GM12878 (cell line): Measurements from ENCODE around the gene EDEM2. TPM values are rescaled to one million over a fixed set of nuclear protein-coding genes. Genes with fewer than 3 reads are reported as not detected.

Experiments used
- ATAC-seq: fragments of 200-7000 bp; cut with Tn5 transposase; 3 replicates; pipeline ENCODE4 v1.9.1; 2020; ENCODE audit warnings: mild to moderate bottlenecking, moderate library complexity
- BruUV-seq: library from RNA; stranded (reverse); fragments of 400-500 nt; replicated peaks from 2 replicates; lab custom pipeline; 2021; lab: Mats Ljungman, UMichigan
- CTCF ChIA-PET: fragments of 300-600 bp; sonication (Branson Sonifier 250); formaldehyde crosslinking; extraction: SDS; loops from one replicate; lab custom pipeline; 2021; ENCODE audit warnings: inconsistent platforms; lab: Yijun Ruan, JAX
- POLR2A ChIA-PET: fragments of 350-600 bp; formaldehyde crosslinking; extraction: SDS; loops from one replicate; lab custom pipeline; 2021; ENCODE audit warnings: inconsistent platforms; lab: Charles Lee
- RAD21 ChIA-PET: fragments of 300-600 bp; sonication (Branson Sonifier 250); formaldehyde crosslinking; loops from one replicate; lab custom pipeline; 2023; ENCODE audit warnings: antibody characterized with exemption; ENCODE audit not compliant: unreplicated experiment; lab: Charles Lee
- SMC1A ChIA-PET: fragments of 300-600 bp; sonication (Branson Sonifier 250); formaldehyde crosslinking; loops from one replicate; lab custom pipeline; 2023; ENCODE audit not compliant: unreplicated experiment, uncharacterized antibody; lab: Charles Lee
- DNase-seq: peaks from one replicate; pipeline ENCODE4 v3.0.0-alpha.2; 2011; ENCODE audit warnings: low read depth, low spot score
- FAIRE-seq: peaks from 3 replicates; lab custom pipeline; 2011; peaks lifted over from hg19 to GRCh38; lab: Jason Lieb, UNC
- H2AFZ ChIP-seq: 2 replicates; pipeline ENCODE4 v1.6.0; 2011; ENCODE audit warnings: low read depth, low read length, control low read depth; ENCODE audit not compliant: control insufficient read depth
- H3K27ac ChIP-seq: 2 replicates; pipeline ENCODE4 v1.5.1; 2011; ENCODE audit warnings: control low read depth; ENCODE audit not compliant: control insufficient read depth, insufficient read depth
- H3K27me3 ChIP-seq, 2 experiments: replicated peaks in 1 of 2; 2 replicates each; pipeline versions ENCODE4 v1.6.0 to v1.6.1; 2011; ENCODE audit warnings: low read length in 1 of 2; ENCODE audit not compliant: control insufficient read depth in 2 of 2, insufficient read depth in 2 of 2
- H3K36me3 ChIP-seq, 2 experiments: 2 replicates each; pipeline ENCODE4 v1.5.1; 2011; ENCODE audit warnings: low read length in 1 of 2; ENCODE audit not compliant: control insufficient read depth in 2 of 2, insufficient read depth in 2 of 2
- H3K4me1 ChIP-seq: 2 replicates; pipeline ENCODE4 v1.6.1; 2011; ENCODE audit warnings: mild to moderate bottlenecking, low read length, moderate library complexity, mixed read lengths; ENCODE audit not compliant: control insufficient read depth, insufficient read depth
- H3K4me2 ChIP-seq: 2 replicates; pipeline ENCODE4 v1.6.0; 2011; ENCODE audit warnings: control low read depth; ENCODE audit not compliant: control insufficient read depth, insufficient read depth
- H3K4me3 ChIP-seq: fragments of 200-600 bp; sonication (generic); 2 replicates; pipeline ENCODE4 v1.5.1; 2016
- H3K79me2 ChIP-seq: 2 replicates; pipeline ENCODE4 v1.6.0; 2011; ENCODE audit warnings: low read length; ENCODE audit not compliant: control insufficient read depth, insufficient read depth
- H3K9ac ChIP-seq: 2 replicates; pipeline ENCODE4 v1.8.0; 2011; ENCODE audit warnings: low read length, control low read depth, mixed read lengths; ENCODE audit not compliant: control insufficient read depth, insufficient read depth
- H3K9me3 ChIP-seq: replicated peaks from 3 replicates; pipeline ENCODE4 v1.5.1; 2011; ENCODE audit warnings: mild to moderate bottlenecking, low read length; ENCODE audit not compliant: control insufficient read depth, insufficient read depth
- H4K20me1 ChIP-seq: 2 replicates; pipeline ENCODE4 v1.6.0; 2011; ENCODE audit not compliant: control insufficient read depth, insufficient read depth
- ATF3 ChIP-seq: IDR thresholded peaks from 2 replicates; pipeline ENCODE4 v1.6.1; 2011; ENCODE audit warnings: low read depth, mild to moderate bottlenecking, low read length, moderate library complexity, borderline replicate concordance; ENCODE audit errors: extremely low read depth
- ATF7 ChIP-seq: fragments of 450-650 bp; IDR thresholded peaks from 2 replicates; pipeline ENCODE4 v1.6.1; 2016; ENCODE audit warnings: low read depth, mild to moderate bottlenecking
- CBX5 ChIP-seq: sonication (generic); IDR thresholded peaks from 2 replicates; pipeline ENCODE4 v1.6.1; 2016; ENCODE audit warnings: low read depth, moderate library complexity, mild to moderate bottlenecking, inconsistent platforms
- EED ChIP-seq: sonication (generic); IDR thresholded peaks from 2 replicates; pipeline ENCODE4 v1.6.1; 2016; ENCODE audit warnings: antibody characterized with exemption, low read depth
- MEF2A ChIP-seq: IDR thresholded peaks from 2 replicates; pipeline ENCODE4 v1.6.1; 2011; ENCODE audit warnings: low read depth, mild to moderate bottlenecking, low read length, moderate library complexity; ENCODE audit not compliant: insufficient read depth
- NR2C1 ChIP-seq: fragments of 450-650 bp; IDR thresholded peaks from 2 replicates; pipeline ENCODE4 v1.6.1; 2017; ENCODE audit warnings: antibody characterized with exemption, mild to moderate bottlenecking, moderate library complexity
- NRF1 ChIP-seq: conservative IDR thresholded peaks from 2 replicates; pipeline ENCODE4 v1.6.1; 2011; ENCODE audit warnings: mild to moderate bottlenecking, low read depth, low read length, improper control_type of control experiment
- RELB ChIP-seq: fragments of 450-650 bp; IDR thresholded peaks from 2 replicates; pipeline ENCODE4 v1.6.1; 2017; ENCODE audit warnings: low read depth, mild to moderate bottlenecking, moderate library complexity
- SP1 ChIP-seq: IDR thresholded peaks from one replicate; pipeline ENCODE4 v1.6.1; 2011; ENCODE audit warnings: low read depth, low read length
- SREBF1 ChIP-seq: IDR thresholded peaks from 2 replicates; pipeline ENCODE4 v1.6.1; 2012; ENCODE audit warnings: mild to moderate bottlenecking, low read length
- ZBTB33 ChIP-seq: fragments of 450-650 bp; IDR thresholded peaks from 2 replicates; pipeline ENCODE4 v1.6.1; 2017; ENCODE audit warnings: mild to moderate bottlenecking
- ZNF24 ChIP-seq: fragments of 450-650 bp; IDR thresholded peaks from 2 replicates; pipeline ENCODE4 v1.6.1; 2017; ENCODE audit warnings: antibody characterized with exemption, mild to moderate bottlenecking
- ZZZ3 ChIP-seq: IDR thresholded peaks from 2 replicates; pipeline ENCODE4 v1.6.1; 2011; ENCODE audit warnings: low read depth; ENCODE audit not compliant: control insufficient read depth, insufficient read length
- WGBS: methylation state at CpG from one replicate; pipeline ENCODE4 v1.1.6; 2016; ENCODE audit warnings: low lambda C conversion rate; ENCODE audit not compliant: insufficient replicate concordance, insufficient coverage; ENCODE audit errors: missing lambda C conversion rate; 5-methylcytosine and 5-hydroxymethylcytosine counted together
- in situ Hi-C: fragments of 300-500 bp; cut with MboI; formaldehyde crosslinking; loops from 9 replicates; pipeline ENCODE4 v1.14.3; 2018; ENCODE audit warnings: mixed read lengths
- intact Hi-C: fragments of 100-400 bp; cut with micrococcal nuclease; formaldehyde crosslinking; loops from one replicate; pipeline ENCODE4 v1.14.2; 2022; ENCODE audit not compliant: unreplicated experiment
- polyA plus RNA-seq, 11 experiments: library from polyadenylated mRNA; depleted of rRNA in 4 of 11; unstranded in 6 of 11; stranded (reverse) in 5 of 11; fragments of >200 nt; fragmentation: Nextera tagmentation in 4 of 11; fragmentation: Illumina TruSeq in 1 of 11; extraction: Ambion mirVana in 4 of 11; extraction: Trizol in 1 of 11; gene quantifications; 1 replicate in 1 of 11; 2 replicates in 10 of 11; pipeline versions ENCODE4 v1.2.1 to v1.2.3, GENCODE V29; 2011 to 2016; ENCODE audit warnings: inconsistent platforms in 2 of 11, missing spikeins in 2 of 11, low read depth in 1 of 11
- total RNA-seq, 4 experiments: library from RNA; depleted of rRNA in 3 of 4; stranded (reverse); fragments of >200 nt in 3 of 4; fragmentation: Illumina TruSeq in 1 of 4; extraction: Trizol in 1 of 4; gene quantifications; 2 replicates each; pipeline versions ENCODE4 v1.2.1 to v1.2.3, GENCODE V29; 2013 to 2021

The EDEM2 gene
- total and polyA plus RNA-seq, 10 of the 15 experiments (the other 5 are each of a cell fraction or from before 2014, with no cell fraction given), result 9.9 to 24.8 (median 14.8) TPM

- ChIA-PET RAD21 (no interaction called here), CTCF (interaction anchor here (0.8 to 1.7 kb wide), 3 partner anchors 11 to 135 kb away, joined by 3 to 5 read pairs (median 3); no protein-coding TSS in a partner anchor), SMC1A (interaction anchor here (1.6 kb wide), 1 partner anchor 36 kb away, joined by 4 read pairs; no protein-coding TSS in a partner anchor), POLR2A (no interaction called here)
- H4K20me1 ChIP-seq, result no peaks in the 10 kb centered on the region
- FAIRE-seq, result no peak
- no peak overlapping the region for H3K4me2 ChIP-seq
- H3K79me2 ChIP-seq, result no peaks in the 10 kb centered on the region
- H3K27ac ChIP-seq, result no peak overlapping the region
- ATAC-seq, result no peak
- H2AFZ ChIP-seq, result no peak overlapping the region
- no peaks in the 10 kb centered on the region for H3K27me3 ChIP-seq
- no peak overlapping the region for H3K9ac ChIP-seq
- TF ChIP-seq ATF7 (no peak), SREBF1 (no peak), NRF1 (no peak), SP1 (no peak), NR2C1 (no peak), MEF2A (no peak), ZZZ3 (no peak), ZBTB33 (no peak), ATF3 (no peak), ZNF24 (no peak), RELB (no peak), CBX5 (no peak), EED (no peak)
- WGBS, result 82% methylated on average over 5 of the region's 5 CpGs
- in situ Hi-C loops (no loop called here), intact Hi-C loops (no loop called here)
- H3K4me3 ChIP-seq, result no peak overlapping the region
- no peaks in the 10 kb centered on the region for H3K9me3 ChIP-seq
- peaks cover 3 to 23% of the 10 kb centered on the region in 2 experiments; a peak in 3 of 4 replicates for H3K36me3 ChIP-seq
- no TSS peak for BruUV-seq
- H3K4me1 ChIP-seq, result no peaks in the 10 kb centered on the region
- DNase-seq, result no peak
These were observed 13.4 kb downstream of the EDEM2 start for GRCh38 chr20:35133735-35134134.
